ENCODE measurements around the gene CLEC14A.

CLEC14A gene

GRCh38 chr14:38255673-38256532 lies at the start of gene CLEC14A:
CLEC14A (minus strand) TSS chr14:38256093; CDS start chr14:38256022, 71 bp downstream.
- peak; percentile 27 for DNase-seq (ENCODE audit: low spot score)

GRCh38 chr14:38302966-38303365 lies 47.1 kb upstream of the CLEC14A start:
- DNase-seq (ENCODE audit: low spot score), result no peak

- DNase-seq (ENCODE audit: low spot score), result no peak
Observed at GRCh38 chr14:38302034-38302433, 46.1 kb upstream of the CLEC14A start.

- no peak for DNase-seq (ENCODE audit: low spot score)
Observed at GRCh38 chr14:38297681-38298080, 41.8 kb upstream of the CLEC14A start.

- DNase-seq (ENCODE audit: low spot score), result no peak
Observed at GRCh38 chr14:38291681-38292467, 36.0 kb upstream of the CLEC14A start.

- DNase-seq (ENCODE audit: low spot score), result no peak
Observed at GRCh38 chr14:38290601-38291188, 34.8 kb upstream of the CLEC14A start.

GRCh38 chr14:38286452-38286851 lies 30.6 kb upstream of the CLEC14A start:
- DNase-seq (ENCODE audit: low spot score), result no peak

- no peak for DNase-seq (ENCODE audit: low spot score)
Observed at GRCh38 chr14:38285962-38286361, 30.1 kb upstream of the CLEC14A start.

- DNase-seq (ENCODE audit: low spot score), result no peak
Observed at GRCh38 chr14:38282936-38283335, 27.0 kb upstream of the CLEC14A start.

- DNase-seq (ENCODE audit: low spot score), result no peak
Observed at GRCh38 chr14:38280081-38280480, 24.2 kb upstream of the CLEC14A start.

GRCh38 chr14:38279572-38279971 lies 23.7 kb upstream of the CLEC14A start:
- DNase-seq (ENCODE audit: low spot score), result no peak

GRCh38 chr14:38278035-38278434 lies 22.1 kb upstream of the CLEC14A start:
- DNase-seq (ENCODE audit: low spot score), result no peak

GRCh38 chr14:38262844-38263243 lies 7.0 kb upstream of the CLEC14A start:
- DNase-seq (ENCODE audit: low spot score), result no peak

GRCh38 chr14:38261620-38262019 lies 5.7 kb upstream of the CLEC14A start:
- DNase-seq (ENCODE audit: low spot score), result no peak

- no peak for DNase-seq (ENCODE audit: low spot score)
Observed at GRCh38 chr14:38257507-38257906, 1.6 kb upstream of the CLEC14A start.

- DNase-seq (ENCODE audit: low spot score), result no peak
Observed at GRCh38 chr14:38256533-38256840, 594 bp upstream of the CLEC14A start.

GRCh38 chr14:38255408-38255672 lies 553 bp downstream of the CLEC14A start:
- DNase-seq (ENCODE audit: low spot score), result no peak

GRCh38 chr14:38254571-38255407 lies 1.1 kb downstream of the CLEC14A start:
- no peak for DNase-seq (ENCODE audit: low spot score)

- DNase-seq (ENCODE audit: low spot score), result no peak
Observed at GRCh38 chr14:38253676-38254075, 2.2 kb downstream of the CLEC14A start.

GRCh38 chr14:38252066-38252710 lies 3.7 kb downstream of the CLEC14A start:
- DNase-seq (ENCODE audit: low spot score), result no peak

GRCh38 chr14:38250331-38250730 lies 5.6 kb downstream of the CLEC14A start:
- no peak for DNase-seq (ENCODE audit: low spot score)

All from D341Med (cell line).